Dendritic cell treated with granulocyte-macrophage colony-stimulating factor and Interleukin-4, amounts not matched to agents 40 ng/mL and 50 ng/mL, for 4 days (primary cell): ENCODE measurements around the gene SPHK1.

Experiments
- H3K27ac Mint-ChIP-seq: one replicate; pipeline ENCODE4 v1.8.0; 2022; ENCODE audit warnings: mild to moderate bottlenecking, mixed read lengths
- H3K27me3 Mint-ChIP-seq: one replicate; pipeline ENCODE4 v1.8.0; 2022; ENCODE audit warnings: mild to moderate bottlenecking, mixed read lengths
- H3K36me3 Mint-ChIP-seq: one replicate; pipeline ENCODE4 v1.8.0; 2022; ENCODE audit warnings: low read depth, mixed read lengths
- H3K4me1 Mint-ChIP-seq: one replicate; pipeline ENCODE4 v1.8.0; 2022; ENCODE audit warnings: low read depth, mixed read lengths
- H3K4me3 Mint-ChIP-seq: one replicate; pipeline ENCODE4 v1.8.0; 2022; ENCODE audit warnings: mild to moderate bottlenecking, moderate library complexity, mixed read lengths
- H3K9me3 Mint-ChIP-seq: one replicate; pipeline ENCODE4 v1.8.0; 2022; ENCODE audit warnings: mixed read lengths
- intact Hi-C: fragments of 100-400 bp; cut with micrococcal nuclease; formaldehyde crosslinking; loops from one replicate; pipeline ENCODE4 v1.15.0; 2022

SPHK1 gene

GRCh38 chr17:76370261-76370993 is 14.0 kb upstream of the SPHK1 start:
- no peaks in the 10 kb centered on the region for H3K36me3 Mint-ChIP-seq
- intact Hi-C loops, result no loop called here
- no peak overlapping the region for H3K27ac Mint-ChIP-seq
- no peak overlapping the region for H3K4me3 Mint-ChIP-seq
- no peaks in the 10 kb centered on the region for H3K4me1 Mint-ChIP-seq
- H3K27me3 Mint-ChIP-seq, result peaks cover 25% of the 10 kb centered on the region
- H3K9me3 Mint-ChIP-seq, result no peaks in the 10 kb centered on the region

- H3K9me3 Mint-ChIP-seq, result no peaks in the 10 kb centered on the region
- intact Hi-C loops, result no loop called here
- H3K27ac Mint-ChIP-seq, result no peak overlapping the region
- H3K4me3 Mint-ChIP-seq, result no peak overlapping the region
- no peaks in the 10 kb centered on the region for H3K36me3 Mint-ChIP-seq
- H3K4me1 Mint-ChIP-seq, result peaks cover 7% of the 10 kb centered on the region
- H3K27me3 Mint-ChIP-seq, result peaks cover 18% of the 10 kb centered on the region
Measured at GRCh38 chr17:76371656-76372628, 12.5 kb upstream of the SPHK1 start.

- Mint-ChIP-seq H3K9me3 (no peaks in the 10 kb centered on the region), H3K27ac (no peak overlapping the region), H3K4me3 (no peak overlapping the region), H3K36me3 (no peaks in the 10 kb centered on the region), H3K4me1 (peaks cover 23% of the 10 kb centered on the region), H3K27me3 (peaks cover 9% of the 10 kb centered on the region)
- intact Hi-C loops, result no loop called here
Measured at GRCh38 chr17:76376318-76377133, 7.9 kb upstream of the SPHK1 start.

GRCh38 chr17:76378548-76379274 is 5.7 kb upstream of the SPHK1 start:
- Mint-ChIP-seq H3K4me3 (no peak overlapping the region), H3K27ac (no peak overlapping the region), H3K9me3 (no peaks in the 10 kb centered on the region), H3K27me3 (peaks cover 7% of the 10 kb centered on the region), H3K36me3 (no peaks in the 10 kb centered on the region), H3K4me1 (peaks cover 36% of the 10 kb centered on the region)
- intact Hi-C loops, result no loop called here

- Mint-ChIP-seq H3K4me3 (no peak overlapping the region), H3K4me1 (peaks cover 36% of the 10 kb centered on the region), H3K27me3 (peaks cover 4% of the 10 kb centered on the region), H3K9me3 (no peaks in the 10 kb centered on the region), H3K27ac (no peak overlapping the region), H3K36me3 (no peaks in the 10 kb centered on the region)
- intact Hi-C loops, result no loop called here
Measured at GRCh38 chr17:76379275-76379641, 5.2 kb upstream of the SPHK1 start.

GRCh38 chr17:76379646-76380376 is 4.6 kb upstream of the SPHK1 start:
- no peak overlapping the region for H3K4me3 Mint-ChIP-seq
- H3K27ac Mint-ChIP-seq, result no peak overlapping the region
- H3K4me1 Mint-ChIP-seq, result peaks cover 36% of the 10 kb centered on the region
- no peaks in the 10 kb centered on the region for H3K9me3 Mint-ChIP-seq
- intact Hi-C loops, result loop anchor here (10.0 kb wide), 1 partner anchor 115 kb away; no protein-coding TSS in a partner anchor
- H3K27me3 Mint-ChIP-seq, result peaks cover 3% of the 10 kb centered on the region
- no peaks in the 10 kb centered on the region for H3K36me3 Mint-ChIP-seq

- Mint-ChIP-seq H3K9me3 (no peaks in the 10 kb centered on the region), H3K36me3 (no peaks in the 10 kb centered on the region), H3K27ac (peak overlapping the region; percentile 73), H3K4me3 (peak overlapping the region; percentile 76), H3K27me3 (no peaks in the 10 kb centered on the region), H3K4me1 (peaks cover 49% of the 10 kb centered on the region)
- intact Hi-C loops, result loop anchor here (10.0 kb wide), 1 partner anchor 113 kb away; no protein-coding TSS in a partner anchor
Measured at GRCh38 chr17:76381633-76382350, 2.6 kb upstream of the SPHK1 start.

- Mint-ChIP-seq H3K9me3 (no peaks in the 10 kb centered on the region), H3K36me3 (peaks cover 4% of the 10 kb centered on the region), H3K27ac (peak overlapping the region; percentile 73), H3K4me3 (peak overlapping the region; percentile 76), H3K27me3 (no peaks in the 10 kb centered on the region), H3K4me1 (peaks cover 50% of the 10 kb centered on the region)
- intact Hi-C loops, result loop anchor here (10.0 kb wide), 1 partner anchor 112 kb away; no protein-coding TSS in a partner anchor
Measured at GRCh38 chr17:76382351-76382802, 2.0 kb upstream of the SPHK1 start.

- no peaks in the 10 kb centered on the region for H3K9me3 Mint-ChIP-seq
- peaks cover 4% of the 10 kb centered on the region for H3K36me3 Mint-ChIP-seq
- intact Hi-C loops, result loop anchor here (10.0 kb wide), 1 partner anchor 112 kb away; no protein-coding TSS in a partner anchor
- peaks cover 53% of the 10 kb centered on the region for H3K4me1 Mint-ChIP-seq
- H3K27me3 Mint-ChIP-seq, result no peaks in the 10 kb centered on the region
- peak overlapping the region; percentile 75 for H3K27ac Mint-ChIP-seq
- peak overlapping the region; percentile 76 for H3K4me3 Mint-ChIP-seq
Measured at GRCh38 chr17:76382803-76383545, 1.4 kb upstream of the SPHK1 start.

GRCh38 chr17:76383546-76384221 is 725 bp upstream of the SPHK1 start:
- peaks cover 54% of the 10 kb centered on the region for H3K4me1 Mint-ChIP-seq
- H3K36me3 Mint-ChIP-seq, result peaks cover 9% of the 10 kb centered on the region
- intact Hi-C loops, result loop anchor here (2.0 to 10.0 kb wide), 2 partner anchors 29 to 111 kb away; no protein-coding TSS in a partner anchor
- H3K27ac Mint-ChIP-seq, result peak overlapping the region; percentile 75
- H3K4me3 Mint-ChIP-seq, result peak overlapping the region; percentile 76
- no peaks in the 10 kb centered on the region for H3K9me3 Mint-ChIP-seq
- H3K27me3 Mint-ChIP-seq, result no peaks in the 10 kb centered on the region
